COLO668 (cell line): ENCODE results near the gene CMTM7.
"Not testable (repeated sequence)": the region's sequence is repeated elsewhere in the genome, so short reads cannot be mapped to it uniquely, and the experiment has no call there.

Source experiments
- DNase-seq: peaks from one replicate; lab custom pipeline; 2025; ENCODE audit not compliant: unreplicated experiment; lab: John Stamatoyannopoulos, UW

CMTM7 gene

DNA sequence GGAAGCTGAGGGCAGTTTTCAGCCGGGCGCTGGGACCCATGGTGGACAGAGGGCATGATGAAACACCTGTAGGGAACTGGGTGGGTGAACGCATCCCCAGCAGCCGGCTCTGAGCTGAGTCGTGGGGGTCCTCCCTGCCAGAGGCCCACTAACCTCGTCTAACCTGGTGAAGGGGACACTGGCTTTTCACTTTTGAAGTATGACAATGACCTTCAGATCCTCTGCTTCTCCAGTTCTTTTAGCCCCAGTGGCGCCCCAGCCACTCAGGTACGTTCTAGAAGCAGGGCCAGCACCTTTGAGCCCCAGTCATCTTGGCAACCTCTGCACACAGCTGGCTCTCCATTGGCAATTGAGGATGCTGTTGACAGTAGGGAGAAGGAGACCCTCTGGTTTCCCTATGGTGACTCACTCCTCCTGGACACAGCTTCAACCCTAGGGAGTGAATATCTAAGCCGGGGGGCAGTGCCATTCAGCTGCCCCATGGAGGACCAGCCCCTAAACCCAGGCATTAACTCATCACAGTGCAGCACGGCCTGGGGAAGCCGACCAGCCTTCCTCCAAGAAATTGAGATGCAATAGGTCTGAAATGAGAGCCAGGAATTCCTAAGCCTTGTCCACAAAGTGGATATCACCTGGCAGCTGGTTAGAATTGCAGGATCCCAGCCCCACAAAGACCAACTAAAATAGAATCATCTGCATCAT lies 64.9 kb downstream of the CMTM7 start:
- DNase-seq, result no peak

DNA sequence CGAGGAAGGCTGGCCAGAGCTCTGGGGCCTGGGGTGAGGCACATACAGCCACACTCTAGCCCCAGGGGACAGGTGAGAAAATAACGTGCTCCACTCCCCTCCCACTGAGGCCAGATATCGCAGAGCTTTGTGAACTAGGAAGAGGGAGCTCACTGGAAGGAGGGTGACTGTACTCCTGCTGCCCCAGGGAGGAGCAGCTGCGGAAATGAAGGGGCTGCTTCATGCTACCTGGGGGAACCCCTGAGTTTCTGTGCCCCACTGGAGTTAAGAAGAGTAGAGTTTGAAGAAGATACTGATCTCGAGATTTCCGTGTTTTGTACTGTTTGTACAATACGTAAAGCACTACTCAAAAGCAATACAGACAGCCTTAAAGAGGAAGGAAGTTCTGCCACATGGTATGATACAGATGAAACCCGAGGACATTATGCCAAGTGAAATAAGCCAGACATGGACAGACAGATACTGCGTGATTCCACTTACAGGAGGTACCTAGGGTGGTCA lies 66.4 kb downstream of the CMTM7 start:
- DNase-seq, result no peak

DNA sequence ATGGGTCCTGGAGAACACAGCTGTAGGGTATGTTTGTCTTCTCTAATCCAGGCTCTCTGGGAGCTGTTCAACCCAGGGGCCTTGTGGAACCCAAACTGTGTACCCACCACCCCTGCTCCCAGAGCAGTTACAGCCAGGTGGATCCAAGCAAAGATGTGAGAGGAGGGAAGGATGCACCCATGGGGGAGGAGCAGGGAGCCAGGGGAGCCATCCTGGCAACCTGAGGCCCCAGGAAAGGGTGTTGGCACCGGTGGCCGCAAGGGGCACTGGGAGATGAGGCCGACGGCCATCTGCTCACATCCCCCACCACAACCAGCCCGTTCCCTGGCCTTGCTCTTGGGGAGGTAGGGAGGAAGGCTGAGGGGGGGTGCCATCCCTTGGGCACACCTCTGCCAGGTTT lies 67.8 kb downstream of the CMTM7 start:
- no peak for DNase-seq

DNA sequence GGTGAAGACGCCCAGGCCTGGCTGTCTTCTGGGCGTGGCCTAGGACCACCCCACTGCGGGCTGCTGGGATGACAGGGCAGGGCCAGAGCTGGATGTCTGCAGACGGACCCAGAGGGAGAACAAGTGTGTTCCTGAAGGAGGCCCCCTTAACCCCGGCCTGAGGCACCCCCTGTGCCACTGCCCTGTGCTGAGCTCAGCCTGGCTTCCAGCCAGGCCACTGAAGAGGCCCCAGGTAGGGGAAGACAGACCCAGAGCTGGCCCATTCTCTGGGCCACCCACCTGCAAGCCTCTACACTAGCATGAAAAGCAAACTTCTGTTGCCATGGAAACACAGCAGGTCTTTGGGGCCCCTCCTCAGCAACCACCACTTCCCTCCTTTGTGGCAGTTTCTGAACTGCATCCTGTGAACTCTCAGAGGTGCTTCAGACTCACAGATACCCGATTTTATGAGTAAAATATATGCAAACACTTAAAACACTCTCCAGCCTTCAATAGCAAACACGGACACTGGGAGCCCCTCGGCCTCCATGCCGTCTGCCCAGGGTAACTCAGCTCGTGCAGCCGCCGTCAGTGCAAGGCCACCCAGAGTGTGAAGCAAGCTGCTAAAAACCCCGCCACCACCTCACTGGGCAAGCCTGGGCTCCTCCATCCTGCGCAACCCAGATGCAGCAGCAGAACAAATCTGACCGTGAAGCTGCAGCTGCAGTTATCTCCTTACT lies 68.5 kb downstream of the CMTM7 start:
- peak; percentile 30 for DNase-seq

DNA sequence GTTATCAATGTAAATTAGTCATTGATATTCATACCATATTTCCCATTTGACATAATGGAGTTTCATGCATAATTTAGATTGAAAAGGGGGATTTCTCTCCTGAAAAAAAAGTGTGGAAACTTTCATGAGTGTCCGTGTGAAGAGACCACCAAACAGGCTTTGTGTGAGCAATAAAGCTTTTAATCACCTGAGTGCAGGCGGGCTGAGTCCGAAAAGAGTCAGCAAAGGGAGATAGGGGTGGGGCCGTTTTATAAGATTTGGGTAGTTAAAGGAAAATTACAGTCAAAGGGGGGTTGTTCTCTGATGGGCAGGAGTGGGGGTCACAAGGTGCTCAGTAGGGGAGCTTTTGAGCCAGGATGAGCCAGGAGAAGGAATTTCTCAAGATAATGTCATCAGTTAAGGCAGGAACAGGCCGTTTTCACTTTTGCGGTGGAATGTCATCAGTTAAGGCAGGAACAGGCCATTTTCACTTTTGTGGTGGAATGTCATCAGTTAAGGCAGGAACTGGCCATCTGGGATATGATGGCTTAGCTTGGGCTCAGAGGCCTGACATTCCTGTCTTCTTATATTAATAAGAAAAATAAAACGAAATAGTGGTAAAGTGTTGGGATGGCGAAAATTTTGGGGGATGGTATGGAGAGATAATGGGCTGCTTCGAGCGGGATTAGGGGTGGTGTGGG lies 69.3 kb downstream of the CMTM7 start:
- not testable (repeated sequence) for DNase-seq

DNA sequence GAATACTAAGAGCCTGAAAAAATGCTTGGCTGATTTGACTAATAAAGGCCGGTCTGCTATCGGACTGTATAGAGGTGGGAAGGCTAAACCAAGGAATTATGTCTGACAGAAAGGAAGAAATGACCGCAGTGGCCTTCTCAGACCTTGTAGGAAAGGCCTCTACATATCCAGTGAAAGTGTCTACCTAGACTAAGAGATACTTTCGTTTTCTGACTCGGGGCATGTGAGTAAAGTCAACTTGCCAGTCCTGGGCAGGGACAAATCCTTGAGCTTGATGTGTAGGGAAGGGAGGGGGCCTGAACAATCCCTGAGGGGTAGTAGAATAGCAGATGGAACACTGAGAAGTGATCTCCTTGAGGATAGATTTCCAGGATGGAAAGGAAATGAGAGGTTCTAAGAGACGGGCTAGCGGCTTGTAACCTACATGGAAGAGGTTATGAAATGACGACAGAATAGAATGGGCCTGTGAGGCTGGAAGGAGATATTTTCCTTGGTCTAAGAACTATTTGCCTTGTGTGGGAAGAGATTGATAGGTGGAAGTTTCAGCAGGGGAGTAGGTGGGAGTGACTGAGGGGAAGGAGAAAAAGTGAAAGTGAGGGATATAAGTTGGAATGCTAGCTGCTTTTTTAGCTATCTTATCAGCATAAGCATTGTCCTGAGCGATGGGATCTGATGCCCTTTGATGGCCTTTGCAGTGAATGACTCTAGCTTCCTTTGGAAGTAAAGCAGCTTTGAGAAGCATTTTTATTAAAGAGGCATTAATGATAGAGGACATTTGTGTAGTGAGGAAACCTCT lies 70.7 kb downstream of the CMTM7 start:
- DNase-seq, result not testable (repeated sequence)

DNA sequence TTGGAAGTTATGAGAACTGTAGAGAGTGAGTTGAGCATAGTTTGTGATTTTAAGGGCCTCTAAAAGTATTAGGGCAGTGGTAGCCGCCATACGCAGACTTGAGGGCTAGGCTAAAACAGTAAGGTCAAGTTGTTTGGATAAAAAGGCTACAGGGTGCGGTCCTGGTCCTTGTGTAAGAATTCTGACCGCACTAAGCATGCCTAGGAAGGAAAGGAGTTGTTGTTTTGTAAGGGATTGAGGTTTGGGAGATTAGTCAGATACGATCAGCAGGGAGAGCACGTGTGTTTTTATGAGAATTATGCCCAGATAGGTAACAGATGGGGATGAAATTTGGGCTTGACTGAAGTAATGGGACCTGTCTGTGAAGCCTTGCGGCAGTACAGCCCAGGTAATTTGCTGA lies 71.8 kb downstream of the CMTM7 start:
- DNase-seq, result not testable (repeated sequence)

DNA sequence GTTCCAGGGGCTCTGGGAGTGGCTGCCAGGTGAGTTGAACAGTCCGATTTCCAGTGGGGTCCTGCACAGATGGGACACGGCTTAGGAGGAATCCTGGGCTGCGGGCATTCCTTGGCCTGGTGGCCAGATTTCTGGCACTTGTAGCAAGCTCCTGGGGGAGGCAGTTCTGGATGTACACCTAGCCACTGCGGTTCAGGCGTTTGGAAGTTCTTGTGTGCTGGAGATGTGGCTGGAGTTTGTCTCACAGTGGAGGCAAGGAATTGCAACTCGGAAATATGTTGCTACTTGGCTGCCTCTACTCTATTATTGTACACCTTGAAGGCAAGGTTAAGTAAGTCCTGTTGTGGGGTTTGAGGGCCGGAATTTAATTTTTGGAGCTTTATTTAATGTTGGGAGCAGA lies 73.1 kb downstream of the CMTM7 start:
- not testable (repeated sequence) for DNase-seq

DNA sequence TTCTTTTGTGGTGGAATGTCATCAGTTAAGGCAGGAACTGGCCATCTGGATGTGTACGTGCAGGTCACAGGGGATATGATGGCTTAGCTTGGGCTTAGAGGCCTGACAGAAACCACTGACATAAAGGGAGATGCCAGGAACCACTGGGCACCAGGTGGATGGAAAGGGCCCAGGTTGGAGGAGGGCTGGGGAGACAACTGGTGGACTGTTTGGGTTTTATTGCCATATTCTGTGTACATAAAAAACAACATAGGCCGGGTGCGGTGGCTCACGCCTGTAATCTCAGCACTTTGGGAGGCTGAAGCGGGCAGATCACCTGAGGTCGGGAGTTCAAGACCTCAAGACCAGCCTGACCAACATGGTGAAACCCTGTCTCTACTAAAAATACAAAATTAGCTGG lies 75.2 kb downstream of the CMTM7 start:
- DNase-seq, result not testable (repeated sequence)

DNA sequence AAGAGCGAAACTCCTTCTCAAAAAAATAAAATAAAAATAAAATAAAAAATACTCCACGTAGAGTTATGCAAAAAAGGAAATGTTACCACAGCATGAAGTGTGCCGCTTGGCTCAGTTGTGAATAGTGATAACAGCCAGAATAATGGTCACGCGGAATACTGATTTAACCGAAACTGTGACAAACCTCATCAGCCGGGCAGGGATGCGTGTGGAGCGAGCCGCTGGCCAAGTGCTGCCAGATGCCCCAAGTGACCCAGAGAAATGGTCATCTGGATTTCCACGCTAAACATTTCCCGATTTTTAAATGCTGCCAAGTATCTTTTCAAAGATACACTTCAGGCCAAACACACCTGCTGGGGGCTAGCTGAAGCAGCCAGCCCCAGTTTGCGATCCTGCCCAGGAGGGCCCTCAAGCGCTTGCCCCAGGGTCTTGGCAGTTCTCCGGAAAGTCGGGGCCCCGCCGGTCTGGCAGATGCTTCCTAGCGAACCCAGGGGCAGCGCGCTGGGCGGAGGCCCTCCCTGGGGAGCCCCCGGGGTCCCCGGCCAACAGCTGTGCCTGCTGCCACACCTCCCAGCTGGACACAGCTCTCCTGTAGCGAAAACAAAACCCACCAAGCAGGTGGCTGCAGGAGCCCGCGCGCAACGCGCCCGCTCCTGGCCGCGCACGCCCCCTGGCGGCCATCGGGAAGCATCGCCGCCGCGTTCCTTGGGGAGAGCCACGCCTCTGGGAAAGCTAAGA lies 75.8 kb downstream of the CMTM7 start:
- DNase-seq, result peak; percentile 72

DNA sequence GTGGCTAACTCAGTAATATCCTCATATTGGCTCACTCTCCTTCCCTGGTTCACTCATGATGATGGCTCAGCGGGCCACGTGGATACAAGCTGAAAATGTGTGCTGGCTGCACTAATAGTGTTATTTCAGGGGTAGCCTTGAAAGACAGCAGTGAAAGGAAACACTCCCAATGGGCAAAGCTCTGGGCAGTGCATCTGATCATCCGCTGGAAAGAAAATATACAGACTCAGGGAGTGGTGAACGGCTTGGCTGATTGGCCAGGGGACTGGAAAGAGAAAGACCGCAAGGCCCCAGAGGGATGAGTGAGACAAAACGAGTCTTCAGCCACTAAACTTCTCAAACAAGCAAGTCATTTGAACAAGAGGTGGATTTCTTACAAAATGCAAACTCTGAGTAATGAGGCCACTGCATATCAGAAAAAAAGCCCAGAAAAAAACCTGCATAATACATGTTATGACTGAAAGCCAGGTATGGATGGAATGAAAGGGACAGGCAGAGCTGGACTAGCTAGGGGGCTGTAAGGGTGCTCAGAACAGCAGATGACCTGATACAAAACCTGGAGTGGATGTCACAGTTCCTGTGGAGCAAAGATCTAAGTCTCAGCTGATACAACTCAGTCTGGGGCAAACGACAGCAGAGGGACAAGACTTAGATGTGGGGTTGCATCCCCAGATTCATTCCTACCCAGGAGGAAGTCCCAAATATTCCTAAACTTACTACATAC lies 77.7 kb downstream of the CMTM7 start:
- no peak for DNase-seq

DNA sequence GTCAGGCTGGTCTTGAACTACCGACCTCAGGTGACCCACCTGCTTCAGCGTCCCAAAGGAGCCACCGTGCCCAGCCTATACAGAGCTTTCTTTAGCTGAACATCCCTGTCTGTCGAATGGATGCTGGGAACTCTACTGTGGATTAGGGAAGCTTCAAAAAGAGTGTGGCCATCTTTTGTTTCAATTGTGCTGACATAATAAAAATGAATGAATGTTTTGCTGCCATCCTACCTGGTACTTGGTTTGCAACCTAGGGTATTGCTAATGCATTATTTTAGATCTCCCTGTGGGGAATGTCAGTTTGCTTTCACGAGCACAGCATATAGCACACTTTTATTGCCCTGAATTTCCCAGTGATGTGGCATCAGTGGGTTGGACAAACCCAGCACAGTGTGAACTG lies 78.7 kb downstream of the CMTM7 start:
- no peak for DNase-seq

DNA sequence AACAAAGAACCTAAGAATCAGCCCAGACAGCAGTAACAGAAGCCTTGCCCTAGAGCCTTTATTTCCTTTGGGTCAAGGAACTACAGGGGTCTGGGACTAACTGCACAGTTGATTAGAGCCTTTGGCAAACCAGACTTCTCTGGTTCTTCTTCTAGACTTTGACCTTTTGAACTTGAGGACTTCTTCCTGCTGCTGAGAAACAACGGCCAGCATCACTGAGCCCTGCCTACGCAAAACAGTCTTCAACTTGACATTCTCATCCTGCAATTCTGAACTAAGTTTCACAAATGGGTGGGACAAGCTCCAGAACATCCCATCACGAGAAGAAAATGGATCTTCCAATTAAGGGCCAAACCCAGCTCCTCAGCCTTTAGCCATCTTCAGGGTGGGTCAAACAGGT lies 79.6 kb downstream of the CMTM7 start:
- no peak for DNase-seq

DNA sequence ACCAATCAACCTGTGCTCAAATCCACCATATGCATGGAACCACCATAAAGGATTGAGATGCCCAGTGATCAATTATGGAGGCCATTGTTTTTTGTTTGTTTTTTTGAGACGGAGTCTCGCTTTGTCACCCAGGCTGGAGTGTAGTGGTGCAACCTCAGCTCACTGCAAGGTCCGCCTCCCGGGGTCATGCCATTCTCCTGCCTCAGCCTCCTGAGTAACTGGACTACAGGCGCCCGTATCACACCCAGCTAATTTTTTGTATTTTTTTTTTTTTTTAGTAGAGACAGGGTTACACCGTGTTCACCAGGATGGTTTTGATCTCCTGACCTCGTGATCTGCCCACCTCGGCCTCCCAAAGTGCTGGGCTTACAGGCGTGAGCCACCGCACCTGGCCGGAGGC lies 80.5 kb downstream of the CMTM7 start:
- not testable (repeated sequence) for DNase-seq

DNA sequence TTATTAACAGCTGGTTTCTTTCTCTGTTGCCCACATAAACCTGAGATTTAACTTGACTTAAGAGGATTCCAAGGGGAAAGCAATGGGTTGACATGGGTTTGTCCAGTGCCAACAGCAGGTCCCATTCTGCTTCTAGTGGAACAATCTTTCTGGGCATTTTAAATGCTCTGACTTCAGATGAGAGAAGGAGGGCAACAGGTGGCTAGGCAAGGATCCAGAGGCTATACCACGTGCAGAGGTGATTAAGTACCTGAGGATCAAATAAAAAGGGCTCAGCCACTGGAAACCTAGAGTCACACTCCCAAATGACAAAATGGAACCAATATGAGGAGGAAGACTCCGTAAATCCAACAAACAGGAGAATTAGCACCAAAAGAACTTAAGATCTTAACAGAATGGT lies 82.5 kb downstream of the CMTM7 start:
- no peak for DNase-seq

DNA sequence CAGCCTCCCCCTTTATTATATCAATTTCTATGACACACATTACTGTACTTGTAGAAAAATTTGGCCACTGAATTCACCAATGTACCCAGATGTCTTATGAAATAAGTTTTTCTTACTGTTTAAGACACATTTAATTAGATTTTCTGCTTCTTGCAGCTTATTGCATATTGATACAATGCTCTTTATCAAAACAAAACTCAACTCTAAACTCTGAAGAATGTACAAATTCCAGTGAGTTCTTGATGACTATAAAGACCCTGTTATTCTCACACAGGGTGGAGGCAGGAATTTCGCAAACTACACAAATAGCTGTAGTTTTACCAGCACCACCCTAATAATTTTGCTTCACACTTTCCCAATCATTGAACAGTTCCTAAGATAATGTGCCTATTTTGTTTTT lies 89.0 kb downstream of the CMTM7 start:
- no peak for DNase-seq

DNA sequence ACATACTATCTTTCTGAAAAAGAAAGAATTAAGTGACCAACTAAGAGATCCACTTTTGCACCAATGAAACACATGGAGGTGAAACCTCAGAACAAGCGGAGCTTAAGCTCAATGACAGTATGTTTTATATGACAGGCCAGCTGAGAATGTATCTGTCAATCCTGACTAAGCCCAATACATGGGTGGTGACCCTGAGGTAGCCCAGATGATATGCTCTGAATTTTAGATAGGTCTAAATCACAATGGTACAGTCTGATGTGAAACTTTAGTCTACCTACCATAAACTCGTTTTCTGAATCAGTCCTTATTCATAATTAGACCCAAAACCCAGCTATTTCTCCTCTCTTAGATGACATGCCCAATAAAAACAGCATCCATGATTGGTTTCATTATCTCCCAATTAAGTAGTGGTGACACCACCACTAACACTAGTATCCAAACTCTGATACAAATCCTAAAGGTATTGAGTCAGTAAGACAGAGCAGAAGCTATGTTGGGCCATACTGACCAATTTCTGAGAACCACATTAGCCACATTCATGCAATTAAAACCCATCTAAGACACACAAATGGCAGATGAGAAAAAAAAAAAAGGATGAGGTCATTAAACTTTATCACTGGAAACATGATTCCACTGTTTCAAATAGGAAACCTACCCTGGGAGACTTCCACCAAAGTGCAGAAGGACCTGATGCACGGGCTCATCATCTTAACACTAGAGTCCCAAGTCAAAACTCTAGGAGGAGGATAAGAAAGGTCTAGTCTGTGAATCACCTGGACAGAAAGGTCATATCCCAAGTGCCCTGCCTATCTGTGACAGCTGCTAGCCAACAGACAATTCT lies 90.4 kb downstream of the CMTM7 start:
- no peak for DNase-seq

DNA sequence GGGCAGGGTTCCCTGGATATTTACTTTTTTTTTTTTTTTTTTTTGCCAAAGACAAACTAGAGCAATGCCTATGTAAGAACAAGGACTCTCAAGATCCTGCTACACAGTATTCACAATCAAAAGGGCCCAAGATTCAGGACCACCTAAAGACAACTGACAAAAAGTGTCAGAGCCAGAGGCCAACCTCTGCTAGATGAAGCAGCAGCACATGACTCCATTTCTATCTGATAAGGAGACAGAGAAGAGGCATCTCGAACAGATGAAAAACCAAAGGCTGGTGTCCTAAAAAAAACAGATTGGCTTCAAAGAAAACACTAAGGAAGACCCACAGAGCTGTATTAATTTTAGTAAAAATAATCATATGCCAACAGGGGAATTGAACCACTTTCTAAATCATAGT lies 91.0 kb downstream of the CMTM7 start:
- no peak for DNase-seq

DNA sequence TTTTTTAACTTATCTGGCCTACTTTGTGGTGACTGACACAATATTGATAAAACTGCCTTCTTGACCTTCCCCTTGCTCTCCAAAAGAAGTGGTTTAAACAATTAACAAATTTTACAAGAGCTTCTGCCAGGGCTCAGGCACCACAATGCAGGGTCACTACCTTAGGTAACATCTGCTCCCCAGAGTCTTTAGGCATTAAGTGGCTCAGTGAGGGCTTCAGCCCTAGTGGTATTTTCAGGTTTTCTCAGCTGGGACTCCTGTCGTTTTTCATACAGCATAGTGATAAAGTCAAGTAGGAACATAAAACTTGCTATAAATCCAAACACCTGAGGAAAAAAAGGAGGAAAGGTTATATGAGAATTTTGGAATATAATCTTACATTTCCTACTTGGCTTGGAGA lies 92.1 kb downstream of the CMTM7 start:
- DNase-seq, result no peak
